Inflammatory macrophage (primary cell): ENCODE measurements around the gene LXN.

Experiments
- DNase-seq, 2 donors: peaks; one replicate each; pipeline ENCODE4 v3.0.0-alpha.2; 2020 to 2022

The LXN gene

DNA sequence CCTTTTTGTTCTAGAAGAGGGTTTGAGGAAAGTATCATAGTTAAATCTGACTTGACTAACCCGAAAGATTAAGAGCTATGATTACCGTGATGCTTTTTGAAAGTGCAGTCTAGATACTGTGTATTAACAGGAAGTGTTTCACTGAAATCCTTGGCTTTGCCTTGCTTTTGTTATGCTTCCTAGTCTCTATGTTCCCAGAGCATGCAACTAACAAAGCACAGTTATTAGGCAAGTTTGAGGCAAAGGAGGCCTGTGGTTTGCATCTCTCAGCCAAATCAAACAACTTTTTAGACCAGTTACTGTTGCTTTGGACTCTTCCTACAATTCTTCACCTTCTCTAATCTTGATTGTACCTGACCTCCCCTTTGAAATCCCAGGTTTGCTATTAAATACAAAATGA is 3.9 kb downstream of the LXN start:
- no peak for DNase-seq

DNA sequence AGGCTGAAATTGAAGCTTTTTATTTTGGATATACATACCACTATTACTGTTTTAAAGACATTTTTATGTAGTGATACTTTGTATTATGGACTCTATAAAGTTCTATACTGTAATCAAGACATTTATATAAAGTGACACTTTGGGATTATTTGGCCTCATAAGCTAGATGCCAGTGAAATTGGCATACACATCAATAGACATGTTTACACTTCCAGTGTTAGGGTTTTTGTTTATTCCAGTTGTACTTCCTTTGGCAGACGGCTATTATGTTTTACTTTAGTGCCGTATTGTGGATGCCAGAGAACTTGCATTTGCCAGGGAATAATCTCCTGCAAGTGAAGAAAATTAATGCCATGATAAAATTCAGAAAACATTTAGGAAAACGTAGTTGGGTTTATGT is 6.0 kb downstream of the LXN start:
- DNase-seq, result no peak

DNA sequence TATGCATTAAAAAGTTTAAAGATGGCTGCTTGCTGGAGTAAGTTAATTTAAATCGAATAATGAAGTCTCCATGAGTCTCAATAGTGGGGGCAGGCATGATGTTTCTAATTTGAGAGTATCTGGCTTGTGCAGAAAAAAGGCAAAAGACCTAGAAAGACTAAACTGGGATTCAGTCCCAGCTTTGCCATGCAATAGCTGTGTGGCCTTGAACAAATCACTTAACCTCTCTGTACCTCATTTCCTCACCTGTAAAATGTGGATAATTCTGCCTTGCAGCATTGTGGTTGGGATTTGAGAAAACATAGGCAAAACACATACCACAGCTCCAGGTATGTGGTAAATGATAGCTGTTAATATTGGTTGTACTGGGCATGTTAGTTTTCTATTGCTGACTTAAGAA is 8.6 kb downstream of the LXN start:
- no peak for DNase-seq

DNA sequence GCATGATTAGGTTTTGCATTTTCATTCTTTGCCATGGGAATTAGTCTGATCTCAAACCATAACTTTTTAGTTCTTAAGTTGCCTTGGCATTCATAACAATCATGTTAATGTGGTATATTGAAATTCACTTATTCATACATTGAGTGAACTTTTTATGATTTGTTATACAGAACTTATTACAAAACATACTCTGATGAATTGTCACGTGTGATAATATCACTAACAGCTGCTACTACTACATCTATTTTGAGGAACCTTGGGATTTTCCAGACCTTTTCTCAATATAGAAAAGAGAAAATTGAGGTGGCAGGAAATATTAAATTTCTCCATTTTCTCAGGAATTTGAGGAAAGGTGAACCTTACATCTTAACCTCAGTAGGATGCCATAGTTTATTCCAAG is 9.2 kb downstream of the LXN start:
- DNase-seq, result no peak

DNA sequence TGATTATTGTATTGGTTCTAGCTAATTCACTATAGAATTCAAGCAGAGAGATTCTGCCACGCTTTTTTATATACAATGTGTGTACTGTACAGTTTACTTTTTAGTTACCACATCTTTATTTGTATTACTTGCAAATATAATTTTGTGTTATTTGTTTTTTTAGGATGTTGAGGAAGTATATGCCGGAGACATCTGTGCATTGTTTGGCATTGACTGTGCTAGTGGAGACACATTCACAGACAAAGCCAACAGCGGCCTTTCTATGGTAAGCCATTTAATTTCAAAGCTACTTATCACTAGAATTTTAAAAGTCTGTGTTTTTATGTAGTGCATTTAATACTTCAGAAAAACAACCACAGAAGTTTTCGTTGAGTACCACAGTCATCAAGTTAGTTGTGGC is 11.7 kb downstream of the LXN start:
- DNase-seq, result no peak

DNA sequence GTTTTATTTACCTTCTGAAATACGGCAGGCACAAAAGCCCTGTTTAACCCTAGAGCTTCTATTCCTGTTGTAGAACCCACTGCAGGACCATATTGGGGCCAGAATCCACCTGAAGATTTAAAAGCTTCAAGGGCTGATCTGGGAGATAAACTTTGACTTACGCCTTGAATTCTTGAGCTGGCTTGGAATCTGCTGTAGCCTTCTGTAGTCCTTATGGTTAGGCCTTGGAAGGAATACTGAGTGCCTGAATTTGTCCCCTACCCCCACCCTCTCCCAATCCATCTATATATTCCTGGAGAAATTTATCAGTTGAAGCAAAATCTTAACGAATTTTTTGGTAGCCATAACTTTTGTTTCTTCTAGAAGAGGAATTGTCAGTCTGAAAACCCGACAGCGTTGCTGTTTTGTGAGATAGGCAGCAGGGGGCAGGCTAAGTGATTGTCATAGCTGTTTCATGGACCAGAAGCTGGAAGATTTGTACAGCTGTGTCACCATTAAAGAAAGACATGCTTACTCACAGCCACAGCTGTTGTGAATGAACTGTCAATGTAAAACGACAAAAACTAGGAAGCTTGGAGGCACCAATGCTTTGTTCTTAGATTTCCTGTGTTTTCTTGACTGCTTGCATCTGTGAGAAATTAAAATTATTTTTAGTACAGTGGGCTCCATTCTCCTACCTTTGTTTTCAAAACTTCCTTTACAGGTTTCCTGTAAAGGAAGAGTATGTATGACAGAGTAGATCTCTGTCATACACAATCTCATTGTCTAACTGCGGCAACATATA is 12.8 kb downstream of the LXN start:
- DNase-seq, result peak; percentile 59 to 67

DNA sequence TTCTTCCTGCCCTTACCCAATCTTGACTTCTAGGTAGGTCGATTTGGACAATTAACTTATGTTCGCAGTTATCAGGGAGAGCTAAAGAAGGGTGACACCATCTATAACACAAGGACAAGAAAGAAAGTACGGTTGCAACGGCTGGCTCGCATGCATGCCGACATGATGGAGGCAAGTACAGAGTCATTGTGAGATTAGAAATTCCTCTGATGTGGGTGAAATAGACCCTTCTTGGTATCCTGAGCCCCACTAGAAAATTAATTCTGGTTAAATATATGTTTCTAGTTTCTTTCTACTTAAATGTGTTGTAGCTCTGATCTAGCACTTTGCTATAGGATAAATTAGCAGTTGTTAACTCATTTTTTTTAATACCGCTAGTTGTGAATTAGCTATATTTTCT is 13.6 kb downstream of the LXN start:
- DNase-seq, result no peak

DNA sequence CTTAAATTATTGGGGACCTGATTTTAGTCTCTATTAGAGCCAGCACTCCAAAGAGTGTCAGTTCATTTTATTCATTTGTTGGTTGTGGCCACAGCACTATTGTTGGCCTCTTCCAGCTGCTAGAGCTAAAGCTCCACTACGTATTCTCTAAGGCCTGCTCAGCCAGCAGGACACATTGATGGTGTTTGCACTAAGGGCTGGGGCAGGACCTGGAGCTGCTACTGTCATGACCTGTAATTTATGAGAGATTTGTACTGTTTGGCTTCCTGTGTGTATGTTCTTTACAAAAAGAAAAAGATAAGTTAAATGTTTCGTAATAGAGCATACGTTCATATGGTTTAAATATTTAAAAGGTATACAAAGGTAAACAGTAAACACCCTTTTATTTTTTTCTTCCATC is 20.0 kb downstream of the LXN start:
- no peak for DNase-seq

DNA sequence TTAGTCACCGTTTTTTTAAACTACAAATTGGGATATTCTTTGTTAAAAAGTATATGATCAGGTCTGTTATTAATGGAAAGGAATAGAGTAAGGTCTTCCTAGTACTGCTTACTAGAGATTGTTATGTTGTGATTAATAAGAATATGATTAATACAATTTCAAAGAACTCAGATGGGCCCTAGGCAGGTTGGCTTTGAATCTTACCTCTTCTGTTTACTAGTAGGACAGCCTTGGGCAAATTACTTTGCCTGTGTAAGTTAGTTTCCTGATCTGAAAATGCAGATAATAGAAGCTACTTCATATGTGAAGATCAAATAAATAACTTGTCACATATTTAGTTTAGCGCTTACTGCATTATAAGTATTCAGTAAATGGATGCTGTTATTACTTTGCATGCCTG is 21.3 kb downstream of the LXN start:
- DNase-seq, result no peak

DNA sequence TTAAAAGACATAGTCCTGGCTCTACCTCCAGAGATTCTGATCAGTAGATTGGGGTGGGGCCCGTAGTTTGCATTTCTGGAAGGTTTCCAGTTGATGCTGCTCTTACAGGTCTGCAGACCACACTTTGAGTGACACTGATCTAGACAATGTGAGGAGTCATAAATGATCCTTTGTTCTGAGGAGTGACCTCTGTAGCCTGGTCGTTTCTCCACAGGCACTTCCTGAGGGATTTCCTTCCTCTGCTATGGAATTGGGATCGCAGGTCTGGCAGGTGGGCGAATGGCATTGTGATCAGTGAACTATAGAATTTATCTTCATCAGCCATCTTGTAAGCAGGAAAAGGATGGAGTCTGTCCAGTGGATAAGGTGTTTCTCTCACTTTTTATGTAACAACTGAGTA is 22.7 kb downstream of the LXN start:
- no peak for DNase-seq

DNA sequence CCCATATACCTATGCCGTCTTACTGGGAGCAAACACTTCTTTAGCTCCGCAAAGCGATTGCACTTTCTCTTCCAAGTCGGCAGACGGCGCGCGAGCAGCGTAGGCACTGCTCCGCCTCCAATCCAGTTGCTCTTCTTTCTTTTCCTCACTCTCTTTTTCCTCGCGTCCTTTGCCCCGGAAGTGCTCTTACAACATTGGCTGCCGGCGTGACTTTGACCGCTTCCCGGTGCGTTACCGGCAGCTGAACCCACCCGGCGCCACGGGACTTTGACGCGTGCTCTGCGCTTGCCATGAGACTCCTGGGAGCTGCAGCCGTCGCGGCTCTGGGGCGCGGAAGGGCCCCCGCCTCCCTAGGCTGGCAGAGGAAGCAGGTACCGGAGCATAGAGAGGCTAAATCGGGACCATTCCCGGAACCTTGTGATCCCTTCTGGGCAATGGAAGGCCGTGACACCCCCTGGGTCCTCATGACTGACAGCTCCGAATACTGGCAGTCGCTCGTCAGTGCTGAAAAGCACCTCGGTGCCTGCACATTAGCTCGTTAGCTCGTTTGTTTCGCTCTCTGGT is 28.0 kb downstream of the LXN start, which contains the start of gene GFM1:
GFM1 (plus strand) TSS at position 183 of the 564 bp plus-strand sequence; CDS start at position 291, 108 bp downstream.
- peak; percentile 94 to 95 for DNase-seq

DNA sequence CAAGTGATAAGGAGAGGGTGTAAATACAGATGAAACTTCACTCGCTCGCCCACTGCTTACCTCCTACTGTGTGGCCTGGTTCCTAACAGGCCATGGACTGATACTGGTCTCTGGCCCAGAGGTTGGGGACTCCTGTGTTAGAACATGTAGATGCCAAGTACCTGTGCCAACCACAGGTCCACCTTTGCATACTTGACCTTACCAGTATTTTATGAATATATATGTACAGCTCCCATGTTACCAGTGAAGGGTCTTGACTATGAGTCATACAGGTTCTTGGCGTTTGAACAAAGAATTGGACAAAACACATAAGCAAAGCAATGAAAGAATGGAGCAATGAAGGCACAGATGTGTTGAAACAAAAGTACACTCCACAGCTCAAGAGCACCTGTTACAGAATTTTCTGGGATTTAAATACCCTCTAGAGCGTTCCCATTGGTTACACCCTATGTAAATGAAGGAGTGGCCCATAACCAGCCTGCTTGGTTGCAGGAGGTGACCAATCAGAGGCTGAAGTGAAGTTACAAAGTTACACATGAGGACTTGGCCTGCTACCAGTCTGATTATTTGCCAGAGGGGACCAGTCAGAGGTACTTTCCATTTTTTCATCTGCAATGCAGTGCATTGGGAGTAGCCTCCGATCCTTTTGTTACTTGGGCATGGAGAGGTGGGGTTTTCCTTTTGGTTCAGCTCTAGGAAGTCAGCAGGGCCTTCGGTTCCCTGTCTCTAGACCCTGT is 29.8 kb downstream of the LXN start:
- DNase-seq, result no peak

DNA sequence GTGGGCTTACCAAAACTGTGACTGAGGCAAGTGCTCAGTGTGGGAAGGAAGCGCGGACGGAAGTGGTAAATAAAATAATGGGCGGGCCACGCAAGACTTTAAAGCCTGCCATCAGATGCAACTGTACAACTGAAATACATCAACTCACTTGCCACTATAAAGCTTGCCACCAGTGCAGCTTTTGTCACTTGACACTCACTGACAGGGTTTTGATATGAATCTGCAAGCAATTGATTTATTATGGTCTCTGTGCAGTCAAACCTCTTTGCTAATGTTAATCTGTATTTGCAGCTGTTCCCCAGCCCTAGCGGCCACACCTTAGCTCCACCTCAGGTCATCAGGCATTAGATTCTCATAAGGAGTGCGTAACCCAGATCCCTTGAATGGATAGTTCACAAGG is 30.4 kb downstream of the LXN start:
- DNase-seq, result no peak

DNA sequence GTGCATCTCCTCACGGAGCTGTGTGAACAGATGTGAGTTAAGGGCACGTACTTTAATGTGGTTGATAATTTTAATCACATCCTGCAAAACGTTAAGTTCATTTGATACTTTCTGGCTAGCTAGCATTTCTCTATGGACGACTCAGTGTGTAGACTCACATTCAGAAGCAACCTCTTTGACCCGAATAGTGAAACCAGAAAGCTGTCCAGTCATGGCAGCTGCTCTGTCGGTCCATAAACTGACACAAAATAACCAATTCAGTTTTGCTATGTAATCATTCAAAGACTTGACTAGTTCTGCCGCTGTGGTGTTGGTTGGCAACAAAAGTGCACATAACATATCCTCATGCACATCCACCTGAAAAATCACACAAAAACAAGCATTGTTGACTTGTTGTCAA is 31.8 kb downstream of the LXN start:
- no peak for DNase-seq

DNA sequence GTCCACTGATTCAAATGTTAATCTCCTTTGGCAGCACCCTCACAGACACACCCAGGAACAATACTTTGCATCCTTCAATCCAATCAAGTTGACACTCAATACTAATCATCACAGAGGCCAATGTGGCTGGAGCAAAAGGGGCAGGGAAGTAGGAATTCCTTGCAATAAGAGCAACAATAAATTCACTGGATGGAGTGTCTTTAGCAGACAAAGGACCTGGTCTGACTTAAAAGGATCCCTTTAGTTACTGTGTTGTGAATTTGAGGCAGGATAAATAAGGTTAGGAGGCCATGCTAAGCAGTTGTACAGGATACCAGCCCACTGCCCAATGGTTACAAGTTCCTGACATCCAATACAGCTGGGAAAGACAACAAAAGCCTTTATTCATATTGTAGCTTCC is 40.5 kb downstream of the LXN start:
- no peak for DNase-seq

DNA sequence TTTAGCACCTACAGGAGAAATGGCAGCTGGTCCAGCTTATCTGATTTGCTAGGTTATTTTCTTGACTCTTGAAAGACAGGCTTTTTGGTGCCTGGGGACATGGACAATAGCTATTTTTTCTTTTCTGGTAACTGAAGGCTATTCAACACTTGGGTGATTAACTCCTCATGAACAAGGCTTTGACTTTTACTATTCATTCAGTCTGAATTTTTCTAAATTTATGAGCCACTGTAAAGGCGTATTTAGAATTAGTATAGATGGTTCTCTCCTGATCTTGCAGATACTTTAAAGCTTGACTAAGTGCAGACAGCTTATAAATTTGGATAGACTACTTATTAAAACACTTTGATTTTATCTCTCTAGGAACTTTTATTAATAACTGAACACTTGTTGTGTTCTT is 46.6 kb downstream of the LXN start:
- no peak for DNase-seq

DNA sequence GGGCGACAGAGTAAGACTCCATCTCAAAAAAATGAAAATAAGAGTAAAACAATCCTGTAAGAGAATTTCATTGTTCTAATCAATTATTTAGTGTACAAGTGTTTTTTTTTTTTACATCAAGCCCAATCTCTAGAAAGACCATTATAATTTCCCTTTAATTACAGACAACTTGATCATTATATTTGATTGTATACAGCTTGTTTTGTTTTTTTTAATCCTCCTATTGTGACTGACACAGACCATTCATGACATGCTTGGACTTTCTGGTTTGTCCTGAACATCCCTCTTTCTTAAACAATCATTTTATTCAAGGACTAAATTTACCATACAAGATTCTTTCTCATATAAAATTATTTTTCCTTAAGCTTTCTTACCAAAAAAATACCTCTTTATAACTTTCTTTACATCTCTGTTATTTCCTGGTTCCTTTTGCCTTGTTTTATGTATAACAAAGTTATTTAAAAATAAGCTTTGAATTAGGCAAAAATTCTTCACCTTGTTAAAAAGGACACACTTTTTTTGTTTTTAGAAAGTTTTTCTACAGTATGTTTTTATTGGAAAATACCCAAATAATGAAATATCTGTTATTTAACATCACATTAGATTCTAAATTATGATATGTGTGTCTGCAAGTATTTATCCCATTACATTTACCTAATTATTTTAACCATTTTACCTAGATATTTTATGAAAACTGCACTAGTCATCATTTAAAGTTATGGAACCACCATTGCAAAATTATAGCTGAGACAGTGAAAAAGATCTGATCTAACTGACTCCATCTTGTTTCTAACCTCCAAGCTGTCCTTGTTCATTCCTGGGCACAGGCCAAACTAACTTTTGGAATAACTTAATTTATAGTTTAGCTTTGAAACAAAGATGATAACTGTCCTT is 54.2 kb downstream of the LXN start:
- DNase-seq, result no peak
